NCI-H226 (cell line): ENCODE measurements around the gene PURA.

Experiments used
- DNase-seq: peaks from one replicate; pipeline ENCODE4 v3.0.0-alpha.2; 2015

Gene PURA

DNA sequence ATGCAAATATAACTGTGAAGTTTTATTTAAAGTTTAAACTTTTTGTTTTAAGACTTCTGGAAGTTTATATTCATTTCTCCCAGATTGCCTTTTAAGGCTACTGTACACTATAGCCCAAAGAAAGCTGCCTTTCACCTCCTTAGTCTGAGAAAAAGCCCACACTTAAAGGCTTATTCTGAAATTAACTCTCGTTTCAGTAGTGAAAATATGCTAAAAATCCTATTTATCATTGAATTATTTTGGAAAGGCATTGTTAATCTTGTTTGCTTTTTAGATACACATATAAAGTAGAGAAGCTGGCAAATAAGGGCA is 3.3 kb upstream of the PURA start:
- DNase-seq: no peak

- DNase-seq: no peak
These were observed 2.7 kb upstream of the PURA start for GRCh38 chr5:140111011-140111858.

- no peak for DNase-seq
These were observed 1.9 kb upstream of the PURA start for GRCh38 chr5:140111859-140112551.

DNA sequence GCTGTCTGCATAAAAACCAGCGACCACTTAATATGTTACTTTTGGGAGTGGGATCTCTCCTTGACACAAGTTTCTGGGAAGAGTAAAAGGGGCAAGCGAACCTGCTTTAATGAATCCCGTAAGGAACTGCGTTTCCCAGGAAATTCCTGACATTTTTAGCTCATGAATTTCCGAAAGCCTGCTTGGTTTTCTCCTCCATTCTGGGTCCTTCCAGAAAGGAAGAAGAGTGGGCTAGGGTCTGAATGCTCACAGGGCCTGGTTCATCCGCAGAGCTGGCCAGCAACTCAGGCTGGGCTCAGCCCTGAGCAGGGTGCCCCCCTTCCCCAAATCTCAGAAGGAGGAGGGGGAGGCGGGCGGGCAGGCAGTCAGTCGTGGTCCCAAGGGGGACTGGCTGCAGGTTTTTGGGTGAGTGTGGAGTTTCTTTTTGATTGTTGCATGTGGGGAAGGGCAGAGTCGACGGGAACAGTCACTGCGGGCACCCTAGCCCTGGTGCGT is 1.2 kb upstream of the PURA start:
- DNase-seq: no peak

GRCh38 chr5:140113180-140113698 is 670 bp upstream of the PURA start:
- DNase-seq: no peak

DNA sequence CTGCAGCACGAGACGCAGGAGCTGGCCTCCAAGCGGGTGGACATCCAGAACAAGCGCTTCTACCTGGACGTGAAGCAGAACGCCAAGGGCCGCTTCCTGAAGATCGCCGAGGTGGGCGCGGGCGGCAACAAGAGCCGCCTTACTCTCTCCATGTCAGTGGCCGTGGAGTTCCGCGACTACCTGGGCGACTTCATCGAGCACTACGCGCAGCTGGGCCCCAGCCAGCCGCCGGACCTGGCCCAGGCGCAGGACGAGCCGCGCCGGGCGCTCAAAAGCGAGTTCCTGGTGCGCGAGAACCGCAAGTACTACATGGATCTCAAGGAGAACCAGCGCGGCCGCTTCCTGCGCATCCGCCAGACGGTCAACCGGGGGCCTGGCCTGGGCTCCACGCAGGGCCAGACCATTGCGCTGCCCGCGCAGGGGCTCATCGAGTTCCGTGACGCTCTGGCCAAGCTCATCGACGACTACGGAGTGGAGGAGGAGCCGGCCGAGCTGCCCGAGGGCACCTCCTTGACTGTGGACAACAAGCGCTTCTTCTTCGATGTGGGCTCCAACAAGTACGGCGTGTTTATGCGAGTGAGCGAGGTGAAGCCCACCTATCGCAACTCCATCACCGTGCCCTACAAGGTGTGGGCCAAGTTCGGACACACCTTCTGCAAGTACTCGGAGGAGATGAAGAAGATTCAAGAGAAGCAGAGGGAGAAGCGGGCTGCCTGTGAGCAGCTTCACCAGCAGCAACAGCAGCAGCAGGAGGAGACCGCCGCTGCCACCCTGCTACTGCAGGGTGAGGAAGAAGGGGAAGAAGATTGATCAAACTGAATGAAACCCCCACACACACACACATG is 654 bp downstream of the PURA start:
- peak; percentile 56 for DNase-seq

DNA sequence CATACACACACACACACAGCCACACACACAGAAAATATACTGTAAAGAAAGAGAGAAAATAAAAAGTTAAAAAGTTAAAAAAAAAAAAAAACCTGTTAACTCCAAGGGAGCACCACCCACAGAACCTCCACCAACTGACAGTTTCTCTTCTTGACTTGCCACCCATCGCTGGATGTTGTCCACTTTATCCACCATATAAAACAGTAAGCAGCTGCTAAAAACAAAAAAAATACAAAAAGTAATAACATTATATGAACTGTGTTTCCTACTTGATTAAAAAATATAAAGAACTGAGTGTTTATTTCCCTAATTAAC is 1.2 kb downstream of the PURA start:
- DNase-seq: no peak

DNA sequence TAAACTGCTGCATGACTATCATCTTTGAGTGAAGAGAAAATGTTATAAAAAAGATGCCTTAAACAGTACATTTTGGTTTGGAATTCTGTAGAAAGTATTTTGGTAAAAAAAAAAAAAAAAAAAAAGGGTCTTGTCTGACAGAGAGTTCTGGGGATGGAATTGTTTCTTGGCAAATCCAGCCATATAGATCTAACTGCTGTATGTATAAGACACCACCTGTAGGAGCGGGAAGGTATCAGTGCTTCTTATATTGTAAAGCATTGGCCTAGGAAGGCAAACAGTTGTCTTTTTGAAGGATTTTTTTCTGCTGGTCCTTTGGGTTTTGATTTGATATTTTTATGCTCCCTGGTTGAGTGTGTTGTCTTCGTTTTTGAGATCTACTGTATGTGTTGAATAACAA is 2.8 kb downstream of the PURA start:
- DNase-seq: no peak

- no peak for DNase-seq
These were observed 3.6 kb downstream of the PURA start for GRCh38 chr5:140117523-140117922.

DNA sequence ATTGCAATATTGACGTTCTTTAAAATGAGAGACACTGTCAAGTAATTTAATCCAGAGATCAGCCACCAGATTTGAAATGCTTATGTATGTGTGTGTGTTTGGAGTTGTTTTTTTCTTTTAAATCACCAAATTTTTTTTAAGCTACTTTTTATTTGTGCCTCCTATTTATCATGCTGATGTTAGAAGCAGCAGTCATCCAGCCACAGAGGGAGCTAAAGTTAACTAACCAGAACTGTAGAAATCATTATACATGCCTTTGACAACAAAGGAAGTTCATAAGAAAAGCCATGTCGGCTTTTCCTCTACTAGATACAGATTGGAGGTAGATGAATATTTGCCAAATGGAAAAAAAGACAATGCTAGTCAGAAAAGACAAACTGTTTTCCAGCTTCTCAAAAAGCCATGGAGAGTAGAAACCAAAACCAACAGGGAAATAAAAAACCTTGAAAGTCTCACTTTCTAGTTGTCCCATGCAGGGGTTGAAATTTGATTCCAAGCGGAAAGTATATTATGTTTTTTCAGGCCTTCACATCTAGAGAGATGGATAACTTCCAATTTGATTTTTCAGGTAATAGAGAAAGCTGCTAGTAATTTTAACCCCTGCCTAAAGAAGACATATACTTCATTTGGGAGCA is 4.5 kb downstream of the PURA start:
- DNase-seq: no peak

- DNase-seq: no peak
These were observed 11.7 kb downstream of the PURA start, which contains the start of gene IGIP for GRCh38 chr5:140125637-140126036. Gene IGIP (plus strand): TSS chr5:140125937. CDS start chr5:140128477, 2,540 bp downstream.

DNA sequence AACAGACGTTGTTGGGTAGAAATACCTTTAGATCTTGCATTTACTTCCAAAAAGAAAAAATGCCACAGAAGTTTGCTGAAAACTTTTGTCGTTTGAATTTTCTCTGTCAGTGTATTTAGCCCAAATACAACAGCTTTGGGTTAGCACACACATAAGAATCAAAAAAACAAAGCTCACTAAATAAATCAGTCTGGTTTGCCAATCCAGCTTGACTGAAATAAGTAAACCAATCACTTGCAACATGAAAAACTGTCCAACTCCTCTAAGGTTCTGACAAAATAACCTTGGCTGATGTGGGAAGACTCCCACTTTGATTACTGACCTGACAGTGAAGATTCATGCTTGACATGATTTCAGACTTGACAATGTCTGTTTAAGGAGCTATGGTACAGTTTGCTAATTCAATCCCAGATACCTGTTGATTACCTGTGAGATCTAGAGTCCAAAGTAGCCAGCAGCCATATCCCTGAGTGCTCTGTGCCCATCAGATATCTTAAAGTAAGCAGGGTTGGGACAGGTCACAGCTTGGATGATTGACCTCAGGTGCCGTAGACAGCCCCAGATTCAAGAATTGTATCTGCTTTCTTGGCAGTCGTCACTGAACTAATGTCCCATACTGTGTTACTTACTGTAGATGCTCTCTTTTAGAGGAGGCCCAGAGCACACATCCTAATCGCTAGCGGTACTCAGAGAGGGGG is 12.6 kb downstream of the PURA start:
- no peak for DNase-seq

GRCh38 chr5:140128376-140128775 is 14.5 kb downstream of the PURA start:
- no peak for DNase-seq

DNA sequence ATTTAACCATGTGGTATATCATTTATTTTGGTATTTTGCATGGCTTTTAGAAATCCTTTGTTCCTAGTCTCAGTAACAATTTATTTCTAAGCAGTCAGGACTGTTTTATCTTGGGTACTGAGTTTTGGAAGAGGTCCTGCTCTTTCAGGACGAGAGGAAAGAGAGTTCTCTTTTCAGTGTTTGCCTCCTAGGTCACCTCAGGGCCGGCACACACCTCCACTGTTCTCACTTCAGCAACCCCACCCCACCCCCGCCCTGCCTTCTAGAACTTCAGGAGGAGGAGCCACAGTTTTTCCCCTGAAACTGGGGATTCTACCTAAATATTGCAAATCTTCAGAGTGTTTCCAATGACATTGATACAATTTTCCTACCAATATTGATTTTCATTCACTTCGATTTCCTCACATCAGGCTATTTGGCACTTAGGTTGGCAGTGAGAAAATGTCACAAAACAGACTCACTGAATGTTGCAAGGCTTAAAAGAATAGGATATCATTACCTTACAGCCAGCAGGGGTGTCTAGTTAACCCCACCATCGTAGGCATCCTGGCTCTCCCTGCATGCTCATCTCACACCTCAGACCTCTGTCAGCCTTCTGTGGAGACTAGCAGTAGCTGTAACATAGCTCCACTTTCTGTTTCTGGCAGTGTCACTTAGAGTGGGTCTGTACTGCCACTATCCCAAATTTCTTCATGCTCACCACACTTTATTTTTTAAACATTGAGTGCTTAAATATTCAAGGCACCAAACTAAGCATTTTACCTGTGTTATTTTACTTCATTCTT is 17.2 kb downstream of the PURA start:
- no peak for DNase-seq

- peak; percentile 89 for DNase-seq
These were observed 18.1 kb downstream of the PURA start for GRCh38 chr5:140131967-140132409.

GRCh38 chr5:140133514-140134167 is 19.7 kb downstream of the PURA start:
- no peak for DNase-seq

- no peak for DNase-seq
These were observed 20.5 kb downstream of the PURA start for GRCh38 chr5:140134277-140134935.

GRCh38 chr5:140135127-140135526 is 21.2 kb downstream of the PURA start:
- DNase-seq: no peak

DNA sequence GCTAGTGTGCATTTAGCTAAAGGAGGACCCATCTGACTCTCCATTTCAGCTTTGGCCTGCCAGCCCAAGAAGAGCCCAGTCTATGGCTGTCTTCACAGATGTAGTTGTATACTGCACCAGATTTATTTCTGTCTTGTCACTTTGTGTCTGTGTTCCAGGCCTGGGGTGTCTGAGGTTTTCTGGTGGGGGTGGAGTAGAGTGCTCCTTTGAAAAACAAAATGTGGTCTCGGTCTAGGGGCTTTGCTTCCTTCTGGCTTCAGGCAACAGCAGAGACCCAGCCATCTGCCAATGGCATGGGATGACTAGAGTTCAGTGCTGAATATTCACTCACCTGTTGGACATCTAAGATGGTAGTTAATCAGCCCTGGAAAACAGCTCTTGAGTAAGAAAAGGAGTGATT is 22.7 kb downstream of the PURA start:
- DNase-seq: no peak

DNA sequence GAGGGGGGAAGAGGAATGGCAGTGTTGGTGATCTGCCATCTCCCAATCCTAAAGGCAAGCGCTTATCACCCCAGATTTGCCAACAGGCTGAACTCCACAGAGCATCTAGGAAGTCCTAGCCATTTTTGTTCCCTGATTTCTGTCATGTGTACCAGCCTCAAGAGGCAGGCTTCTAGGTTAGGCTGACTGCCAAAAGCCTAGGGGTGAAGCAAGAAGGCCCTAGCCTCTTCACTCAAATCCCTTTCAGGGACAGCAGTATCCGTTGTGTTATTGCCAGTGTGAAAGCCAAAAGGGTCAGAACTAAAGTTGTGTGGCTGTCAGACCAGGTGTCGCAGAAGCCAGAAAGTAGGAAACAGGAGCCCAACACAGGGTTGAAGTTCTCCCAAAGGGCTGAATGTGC is 26.5 kb downstream of the PURA start:
- DNase-seq: no peak
